HepG2 (cell line): ENCODE data around the gene CCDC117. TPM values are rescaled to one million over a fixed set of nuclear protein-coding genes. Genes with fewer than 3 reads are reported as not detected.

Experiments
- ATF3 ChIP-seq: sonication (generic); formaldehyde crosslinking; IDR thresholded peaks from 2 replicates; pipeline ENCODE4 v1.4.0; 2020; ENCODE audit warnings: missing genetic modification reagents
- ETV6 ChIP-seq: sonication (generic); formaldehyde crosslinking; conservative IDR thresholded peaks from 2 replicates; pipeline ENCODE4 v1.4.0; 2020; ENCODE audit warnings: missing genetic modification reagents
- GATAD1 ChIP-seq: IDR thresholded peaks from 2 replicates; pipeline ENCODE4 v1.6.1; 2016; ENCODE audit warnings: missing genetic modification reagents, missing compliant biosample characterization
- HDAC6 ChIP-seq: fragments of 200-600 bp; sonication (generic); IDR thresholded peaks from 2 replicates; pipeline ENCODE4 v1.7.0; 2017; ENCODE audit warnings: mild to moderate bottlenecking, antibody characterized with exemption, low read length, low read depth
- HNRNPL ChIP-seq: fragments of 200-400 bp; formaldehyde crosslinking; IDR thresholded peaks from 2 replicates; pipeline ENCODE4 v1.6.1; 2017; ENCODE audit warnings: mild to moderate bottlenecking, low read depth, low read length
- NFKB2 ChIP-seq: sonication (generic); formaldehyde crosslinking; IDR thresholded peaks from 2 replicates; pipeline ENCODE4 v1.4.0; 2020; ENCODE audit warnings: missing genetic modification reagents, borderline replicate concordance
- NR0B2 ChIP-seq: sonication (generic); formaldehyde crosslinking; IDR thresholded peaks from 2 replicates; pipeline ENCODE4 v1.4.0; 2020; ENCODE audit warnings: mild to moderate bottlenecking, missing genetic modification reagents
- RARA ChIP-seq: IDR thresholded peaks from 2 replicates; pipeline ENCODE4 v1.6.1; 2016; ENCODE audit warnings: missing genetic modification reagents, missing compliant biosample characterization
- RCOR2 ChIP-seq: IDR thresholded peaks from 2 replicates; pipeline ENCODE4 v1.6.1; 2016; ENCODE audit warnings: missing biosample characterization, missing genetic modification reagents
- SP4 ChIP-seq: sonication (generic); formaldehyde crosslinking; IDR thresholded peaks from 2 replicates; pipeline ENCODE4 v1.8.1; 2023; ENCODE audit warnings: mild to moderate bottlenecking, missing genetic modification reagents
- TBP ChIP-seq: sonication (generic); formaldehyde crosslinking; IDR thresholded peaks from 2 replicates; pipeline ENCODE4 v1.5.0; 2020; ENCODE audit warnings: missing genetic modification reagents
- TBX3 ChIP-seq: fragments of 450-650 bp; IDR thresholded peaks from 2 replicates; pipeline ENCODE4 v1.6.1; 2017; ENCODE audit warnings: antibody characterized with exemption, mild to moderate bottlenecking, inconsistent platforms, borderline replicate concordance
- TFDP2 ChIP-seq: sonication (generic); formaldehyde crosslinking; IDR thresholded peaks from 2 replicates; pipeline ENCODE4 v1.4.0; 2020; ENCODE audit warnings: missing genetic modification reagents
- TMF1 ChIP-seq: sonication (generic); formaldehyde crosslinking; IDR thresholded peaks from 2 replicates; pipeline ENCODE4 v1.8.1; 2022; ENCODE audit warnings: low read depth, missing genetic modification reagents
- ZNF18 ChIP-seq: sonication (generic); formaldehyde crosslinking; IDR thresholded peaks from 2 replicates; pipeline ENCODE4 v1.8.0; 2022; ENCODE audit warnings: mild to moderate bottlenecking, missing genetic modification reagents; ENCODE audit not compliant: insufficient replicate concordance
- ZNF225 ChIP-seq: sonication (generic); formaldehyde crosslinking; IDR thresholded peaks from 2 replicates; pipeline ENCODE4 v1.4.0; 2020; ENCODE audit warnings: mild to moderate bottlenecking, missing genetic modification reagents
- ZNF232 ChIP-seq: sonication (generic); formaldehyde crosslinking; IDR thresholded peaks from 2 replicates; pipeline ENCODE4 v1.4.0; 2020; ENCODE audit warnings: missing genetic modification reagents, borderline replicate concordance
- ZNF512B ChIP-seq: sonication (generic); formaldehyde crosslinking; IDR thresholded peaks from 2 replicates; pipeline ENCODE4 v1.5.1; 2020; ENCODE audit warnings: missing genetic modification reagents, mild to moderate bottlenecking, borderline replicate concordance
- ZNF720 ChIP-seq: sonication (generic); formaldehyde crosslinking; IDR thresholded peaks from 2 replicates; pipeline ENCODE4 v1.4.0; 2020; ENCODE audit warnings: missing genetic modification reagents
- ZNF724P ChIP-seq: sonication (generic); formaldehyde crosslinking; IDR thresholded peaks from 2 replicates; pipeline ENCODE4 v1.8.0; 2022; ENCODE audit warnings: missing genetic modification reagents, borderline replicate concordance
- ZNF878 ChIP-seq: sonication (generic); formaldehyde crosslinking; IDR thresholded peaks from 2 replicates; pipeline ENCODE4 v1.8.1; 2023; ENCODE audit warnings: mild to moderate bottlenecking, missing genetic modification reagents, moderate library complexity
- ZSCAN5A ChIP-seq: sonication (generic); formaldehyde crosslinking; IDR thresholded peaks from 2 replicates; pipeline ENCODE4 v1.8.0; 2022; ENCODE audit warnings: mild to moderate bottlenecking, missing genetic modification reagents, borderline replicate concordance
- polyA plus RNA-seq, 8 experiments: library from polyadenylated mRNA; depleted of rRNA in 3 of 8; stranded (reverse) in 7 of 8; unstranded in 1 of 8; fragments of >200 nt; fragmentation: Illumina TruSeq in 4 of 8; extraction: Trizol in 4 of 8; gene quantifications; 2 replicates each; pipeline versions ENCODE4 v1.2.1 to v1.2.3, GENCODE V29; 2011 to 2016; ENCODE audit warnings: low read depth in 4 of 8, missing spikeins in 1 of 8, mixed read lengths in 1 of 8; ENCODE audit not compliant: insufficient read depth in 1 of 8
- total RNA-seq, 5 experiments: library from RNA; depleted of rRNA; stranded (reverse); fragments of >200 nt; fragmentation: Illumina TruSeq; extraction: Trizol; gene quantifications; 2 replicates each; pipeline ENCODE4 v1.2.3, GENCODE V29; 2016; ENCODE audit warnings: low read depth in 1 of 5

CCDC117 gene
- total and polyA plus RNA-seq, 2 of the 13 experiments (the other 11 are each of a cell fraction or from before 2014, with no cell fraction given): 12.6 to 34.2 TPM

GRCh38 chr22:28792491-28793383, 20.2 kb downstream of the CCDC117 start (continued):
- TF ChIP-seq ZNF18 (CRISPR knock-in tag) (peak; percentile 52), ZSCAN5A (no peak), TBX3 (no peak), RCOR2 (CRISPR knock-in tag) (no peak), HDAC6 (no peak), HNRNPL (no peak), ZNF512B (no peak), SP4 (no peak), RARA (CRISPR knock-in tag) (peak; percentile 92), GATAD1 (CRISPR knock-in tag) (no peak), NFKB2 (CRISPR knock-in tag) (no peak), ZNF225 (CRISPR knock-in tag) (no peak), ATF3 (no peak), TFDP2 (CRISPR knock-in tag) (no peak), ZNF720 (CRISPR knock-in tag) (no peak), ZNF724P (CRISPR knock-in tag) (no peak), TBP (no peak), NR0B2 (CRISPR knock-in tag) (no peak), ZNF232 (no peak), ETV6 (CRISPR knock-in tag) (no peak), ZNF878 (no peak), TMF1 (CRISPR knock-in tag) (no peak)
